ENCODE results near the gene TMEM229B.
"Not testable (repeated sequence)": the region's sequence is repeated elsewhere in the genome, so short reads cannot be mapped to it uniquely, and the experiment has no call there.

Gene TMEM229B

GRCh38 chr14:67483579-67484285 lies 4.8 kb downstream of the TMEM229B start:
- no peak for DNase-seq

GRCh38 chr14:67482231-67483164 lies 6.0 kb downstream of the TMEM229B start:
- DNase-seq, result no peak

- peak; percentile 53 for DNase-seq
Measured at GRCh38 chr14:67480011-67480410, 8.5 kb downstream of the TMEM229B start.

- DNase-seq, result no peak
Measured at GRCh38 chr14:67478800-67479084, 9.8 kb downstream of the TMEM229B start.

GRCh38 chr14:67477926-67478799 lies 10.4 kb downstream of the TMEM229B start:
- no peak for DNase-seq

- no peak for DNase-seq
Measured at GRCh38 chr14:67474366-67474765, 14.2 kb downstream of the TMEM229B start.

GRCh38 chr14:67473290-67474082 lies 15.0 kb downstream of the TMEM229B start:
- DNase-seq, result no peak

- no peak for DNase-seq
Measured at GRCh38 chr14:67472726-67473125, 15.8 kb downstream of the TMEM229B start.

GRCh38 chr14:67469954-67470353 lies 18.6 kb downstream of the TMEM229B start:
- DNase-seq, result no peak

GRCh38 chr14:67468378-67468730 lies 20.2 kb downstream of the TMEM229B start:
- no peak for DNase-seq

GRCh38 chr14:67467134-67467533 lies 21.4 kb downstream of the TMEM229B start:
- DNase-seq, result no peak

GRCh38 chr14:67464879-67465278 lies 23.6 kb downstream of the TMEM229B start:
- no peak for DNase-seq

- no peak for DNase-seq
Measured at GRCh38 chr14:67464377-67464776, 24.1 kb downstream of the TMEM229B start.

GRCh38 chr14:67463900-67464299 lies 24.6 kb downstream of the TMEM229B start:
- DNase-seq, result no peak

- DNase-seq, result no peak
Measured at GRCh38 chr14:67461996-67462395, 26.5 kb downstream of the TMEM229B start.

GRCh38 chr14:67461341-67461985 lies 27.1 kb downstream of the TMEM229B start:
- DNase-seq, result no peak

GRCh38 chr14:67459336-67459735 lies 29.2 kb downstream of the TMEM229B start:
- DNase-seq, result no peak

GRCh38 chr14:67457782-67458181 lies 30.7 kb downstream of the TMEM229B start:
- DNase-seq, result peak; percentile 44

- DNase-seq, result no peak
Measured at GRCh38 chr14:67456732-67457131, 31.8 kb downstream of the TMEM229B start.

- no peak for DNase-seq
Measured at GRCh38 chr14:67453575-67454300, 34.8 kb downstream of the TMEM229B start.

- not testable (repeated sequence) for DNase-seq
Measured at GRCh38 chr14:67451667-67452066, 36.9 kb downstream of the TMEM229B start.
